ENCODE data around the gene CLEC3B.

The CLEC3B gene

DNA sequence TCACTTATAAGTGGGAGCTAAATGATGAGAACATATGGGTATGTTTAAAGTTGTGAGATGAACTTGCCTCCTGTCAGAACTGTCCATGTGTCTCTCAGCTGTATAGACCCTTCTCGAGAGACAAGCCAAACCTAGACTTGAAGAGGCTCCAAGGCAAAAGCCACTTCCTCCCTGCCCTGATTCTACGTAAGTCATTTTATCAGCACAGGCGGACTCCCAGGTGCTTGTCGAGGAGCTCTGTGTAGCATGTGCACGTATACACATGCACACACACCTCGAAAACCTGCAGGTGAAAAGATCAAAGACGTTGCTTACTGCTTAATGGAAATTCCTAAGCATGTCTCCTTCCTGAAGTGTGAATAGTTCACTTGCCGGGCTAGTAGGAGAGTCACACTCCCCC lies 5.6 kb upstream of the CLEC3B start:
- TF ChIP-seq CTCF (IDR thresholded peaks at IDR 0.05): no peak

GRCh38 chr3:45021524-45022297 lies 4.4 kb upstream of the CLEC3B start:
- TF ChIP-seq CTCF (IDR thresholded peaks at IDR 0.05): no peak

DNA sequence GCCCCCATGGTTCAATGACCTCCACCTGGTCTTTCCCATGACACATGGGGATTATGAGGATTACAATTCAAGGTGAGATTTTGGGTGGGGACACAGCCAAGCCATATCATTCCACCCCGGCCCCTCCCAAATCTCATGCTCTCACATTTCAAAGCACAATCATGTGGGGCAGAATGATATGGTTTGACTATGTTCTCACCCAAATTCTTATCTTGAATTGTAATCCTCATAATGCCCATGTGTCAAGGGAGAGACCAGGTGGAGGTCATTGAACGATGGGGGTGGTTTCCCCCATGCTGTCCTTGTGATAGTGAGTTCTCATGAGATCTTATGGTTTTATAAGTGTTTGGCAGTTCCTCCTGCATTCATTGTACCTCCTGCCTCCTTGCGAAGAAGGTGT lies 2.4 kb upstream of the CLEC3B start:
- no peak for TF ChIP-seq CTCF (IDR thresholded peaks at IDR 0.05)

DNA sequence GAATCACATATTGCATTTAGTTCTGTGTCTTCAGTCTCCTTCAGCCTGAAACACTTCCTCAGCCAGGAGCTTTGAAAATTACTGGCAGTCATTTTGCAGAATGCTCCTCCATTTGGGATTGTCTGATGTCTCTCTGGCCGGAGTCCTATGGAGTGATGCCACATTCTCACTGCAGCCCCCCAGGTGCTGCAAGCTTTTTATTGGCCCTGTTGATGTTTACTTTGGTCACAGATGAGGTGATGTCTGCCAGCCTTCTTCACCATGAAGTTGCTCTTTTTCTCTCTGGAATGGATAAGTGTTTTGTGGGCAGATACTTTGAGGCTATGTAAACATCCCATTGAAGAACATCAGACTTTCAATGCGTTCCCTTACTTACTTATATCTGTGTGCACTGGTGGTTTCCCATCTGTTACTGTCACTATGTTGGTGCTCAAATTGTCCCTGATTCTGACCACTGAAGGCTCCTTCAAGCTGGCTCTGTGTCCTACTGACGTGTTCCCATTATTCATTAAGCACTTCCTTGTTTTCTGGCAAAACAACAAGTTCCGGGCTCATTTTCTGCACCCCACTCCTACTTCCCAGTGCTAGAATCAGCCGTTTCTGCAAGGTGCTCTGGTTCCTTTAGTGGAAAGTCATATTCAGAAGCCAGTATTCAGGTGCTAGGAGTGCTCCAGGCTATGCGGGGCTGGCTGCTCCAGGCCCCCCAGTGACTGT lies 1.4 kb upstream of the CLEC3B start:
- no peak for TF ChIP-seq CTCF (IDR thresholded peaks at IDR 0.05)

- no peak for TF ChIP-seq CTCF (IDR thresholded peaks at IDR 0.05)
Measured at GRCh38 chr3:45026957-45027356, 854 bp downstream of the CLEC3B start.

GRCh38 chr3:45027441-45027840 lies 1.3 kb downstream of the CLEC3B start:
- no peak for TF ChIP-seq CTCF (IDR thresholded peaks at IDR 0.05)

DNA sequence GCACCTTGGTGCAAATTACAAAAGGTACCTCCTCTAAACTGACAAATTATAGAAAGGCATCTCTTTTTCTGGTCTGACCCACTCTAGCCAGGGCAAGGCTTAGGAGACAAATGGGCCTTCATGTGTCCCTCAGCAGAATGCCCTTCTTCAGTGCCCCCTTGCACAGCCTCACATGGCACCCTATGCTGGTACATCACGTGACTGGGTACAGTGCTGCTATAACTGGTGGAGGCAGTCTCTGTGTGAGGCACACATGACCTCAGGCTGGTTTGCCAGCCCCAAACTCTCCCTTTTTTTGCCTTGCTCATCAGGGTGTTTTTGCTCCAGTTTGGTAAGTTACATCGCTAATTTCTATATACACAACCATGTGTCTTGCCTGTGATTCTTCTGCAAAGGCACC lies 3.1 kb downstream of the CLEC3B start:
- TF ChIP-seq CTCF (IDR thresholded peaks at IDR 0.05): no peak
